H9 (cell line): ENCODE measurements around the gene AMBRA1. TPM values are rescaled to one million over a fixed set of nuclear protein-coding genes. Genes with fewer than 3 reads are reported as not detected.

ENCODE experiments used
- DNase-seq: peaks from one replicate; pipeline ENCODE4 v3.0.0-alpha.2; 2017
- H2AFZ ChIP-seq: one replicate; pipeline ENCODE4 v1.6.1; 2013; ENCODE audit warnings: mild to moderate bottlenecking, low read length, control low read depth, moderate library complexity
- H2AK5ac ChIP-seq: 2 replicates; pipeline ENCODE4 v1.6.1; 2013; ENCODE audit warnings: low read length, control low read depth, mixed read lengths; ENCODE audit not compliant: insufficient read length
- H2BK120ac ChIP-seq: one replicate; pipeline ENCODE4 v1.6.1; 2013; ENCODE audit warnings: low read depth, mild to moderate bottlenecking, low read length, control low read depth, inconsistent platforms; ENCODE audit not compliant: poor library complexity, severe bottlenecking
- H2BK12ac ChIP-seq: 2 replicates; pipeline ENCODE4 v1.6.1; 2013; ENCODE audit warnings: low read length, control low read depth, mixed read lengths, low read depth; ENCODE audit not compliant: insufficient read length
- H2BK15ac ChIP-seq: 2 replicates; pipeline ENCODE4 v1.6.1; 2013; ENCODE audit warnings: low read depth, low read length, control low read depth
- H2BK20ac ChIP-seq: one replicate; pipeline ENCODE4 v1.6.1; 2013; ENCODE audit warnings: low read depth, mild to moderate bottlenecking, low read length, control low read depth, inconsistent platforms; ENCODE audit not compliant: poor library complexity, severe bottlenecking
- H2BK5ac ChIP-seq: 2 replicates; pipeline ENCODE4 v1.6.1; 2013; ENCODE audit warnings: low read length, control low read depth, mixed read lengths; ENCODE audit not compliant: insufficient read length
- H3K14ac ChIP-seq: 2 replicates; pipeline ENCODE4 v1.6.1; 2013; ENCODE audit warnings: low read length, control low read depth; ENCODE audit not compliant: insufficient read depth
- H3K18ac ChIP-seq: 2 replicates; pipeline ENCODE4 v1.6.1; 2013; ENCODE audit warnings: low read depth, mild to moderate bottlenecking, mixed read lengths, low read length, control low read depth; ENCODE audit not compliant: insufficient read length
- H3K23ac ChIP-seq: 2 replicates; pipeline ENCODE4 v1.6.1; 2013; ENCODE audit warnings: low read length, control low read depth, mixed read lengths, low read depth; ENCODE audit not compliant: insufficient read length
- H3K23me2 ChIP-seq: 2 replicates; pipeline ENCODE4 v1.6.1; 2013; ENCODE audit warnings: low read depth, mild to moderate bottlenecking, mixed read lengths, low read length, control low read depth; ENCODE audit not compliant: insufficient read length, poor library complexity, severe bottlenecking
- H3K27ac ChIP-seq: 2 replicates; pipeline ENCODE4 v1.5.1; 2013; ENCODE audit warnings: low read length, control low read depth, mixed read lengths, low read depth; ENCODE audit not compliant: insufficient read length
- H3K27me3 ChIP-seq: 2 replicates; pipeline ENCODE4 v1.6.1; 2013; ENCODE audit warnings: low read length, control low read depth, inconsistent platforms; ENCODE audit not compliant: insufficient read depth
- H3K4ac ChIP-seq: 2 replicates; pipeline ENCODE4 v1.6.1; 2013; ENCODE audit warnings: low read depth, mild to moderate bottlenecking, control low read depth, inconsistent platforms, low read length, moderate library complexity
- H3K4me1 ChIP-seq: 2 replicates; pipeline ENCODE4 v1.6.1; 2013; ENCODE audit warnings: low read length, control low read depth, inconsistent platforms; ENCODE audit not compliant: insufficient read depth
- H3K4me2 ChIP-seq: 2 replicates; pipeline ENCODE4 v1.6.1; 2013; ENCODE audit warnings: low read length, control low read depth, mixed read lengths; ENCODE audit not compliant: insufficient read length, insufficient read depth
- H3K56ac ChIP-seq: 2 replicates; pipeline ENCODE4 v1.6.1; 2013; ENCODE audit warnings: low read depth, mild to moderate bottlenecking, mixed read lengths, low read length, control low read depth; ENCODE audit not compliant: insufficient read length
- H3K79me1 ChIP-seq: 2 replicates; pipeline ENCODE4 v1.6.1; 2013; ENCODE audit warnings: low read depth, mild to moderate bottlenecking, moderate library complexity, low read length, control low read depth, inconsistent platforms; ENCODE audit not compliant: insufficient read depth, poor library complexity, severe bottlenecking
- H3K79me2 ChIP-seq: 2 replicates; pipeline ENCODE4 v1.6.1; 2013; ENCODE audit warnings: low read length, control low read depth, inconsistent platforms; ENCODE audit not compliant: insufficient read depth
- H3K9ac ChIP-seq: 2 replicates; pipeline ENCODE4 v1.6.1; 2013; ENCODE audit warnings: low read length, control low read depth, mixed read lengths; ENCODE audit not compliant: insufficient read length; ENCODE audit errors: extremely low read depth
- H3K9me3 ChIP-seq: one replicate; pipeline ENCODE4 v1.6.1; 2013; ENCODE audit warnings: low read depth, low read length, inconsistent platforms; ENCODE audit not compliant: control insufficient read depth
- H3T11ph ChIP-seq: one replicate; pipeline ENCODE4 v1.6.1; 2013; ENCODE audit warnings: mild to moderate bottlenecking, low read length, control low read depth, inconsistent platforms
- H4K20me1 ChIP-seq: one replicate; pipeline ENCODE4 v1.6.1; 2013; ENCODE audit not compliant: control insufficient read depth, insufficient read length, insufficient read depth
- H4K5ac ChIP-seq: 2 replicates; pipeline ENCODE4 v1.6.1; 2013; ENCODE audit warnings: low read depth, mild to moderate bottlenecking, mixed read lengths, low read length, control low read depth; ENCODE audit not compliant: insufficient read length
- H4K8ac ChIP-seq: replicated peaks from 2 replicates; pipeline ENCODE4 v1.6.1; 2013; ENCODE audit warnings: low read length, control low read depth, mixed read lengths, low read depth; ENCODE audit not compliant: insufficient read length
- H4K91ac ChIP-seq: 2 replicates; pipeline ENCODE4 v1.6.1; 2013; ENCODE audit warnings: low read depth, mild to moderate bottlenecking, moderate library complexity, mixed read lengths, low read length, control low read depth; ENCODE audit not compliant: insufficient read length
- H3K27ac Mint-ChIP-seq, 3 experiments: 2 replicates in 2 of 3; 3 replicates in 1 of 3; pipeline ENCODE4 v1.8.0; 2020 to 2021; ENCODE audit warnings: mixed read lengths in 3 of 3, mild to moderate bottlenecking in 1 of 3, moderate library complexity in 1 of 3
- H3K27me3 Mint-ChIP-seq: 2 replicates; pipeline ENCODE4 v1.8.0; 2021; ENCODE audit warnings: low read depth, mild to moderate bottlenecking, moderate library complexity, mixed read lengths
- H3K36me3 Mint-ChIP-seq, 3 experiments: 2 replicates in 2 of 3; 3 replicates in 1 of 3; pipeline ENCODE4 v1.8.0; 2020 to 2021; ENCODE audit warnings: low read depth in 3 of 3, mixed read lengths in 3 of 3; ENCODE audit not compliant: insufficient read depth in 1 of 3
- H3K4me1 Mint-ChIP-seq, 2 experiments: 2 replicates each; pipeline ENCODE4 v1.8.0; 2020; ENCODE audit warnings: mixed read lengths in 2 of 2
- H3K4me3 Mint-ChIP-seq, 2 experiments: 2 replicates in 1 of 2; 3 replicates in 1 of 2; pipeline ENCODE4 v1.8.0; 2020 to 2021; ENCODE audit warnings: mild to moderate bottlenecking in 2 of 2, mixed read lengths in 2 of 2, moderate library complexity in 1 of 2
- H3K9me3 Mint-ChIP-seq, 2 experiments: 2 replicates in 1 of 2; 3 replicates in 1 of 2; pipeline ENCODE4 v1.8.0; 2020; ENCODE audit warnings: mild to moderate bottlenecking in 2 of 2, mixed read lengths in 2 of 2, moderate library complexity in 1 of 2
- CTCF ChIP-seq: fragments of 200-600 bp; sonication (generic); conservative IDR thresholded peaks from 3 replicates; pipeline ENCODE4 v1.8.0; 2021; ENCODE audit warnings: antibody characterized with exemption, mild to moderate bottlenecking
- WGBS: extraction: QIAGEN DNeasy Blood & Tissue Kit; methylation state at CpG from one replicate; pipeline ENCODE4 v1.1.7; 2013; ENCODE audit warnings: missing lambda C conversion rate, low lambda C conversion rate, mixed read lengths; ENCODE audit not compliant: insufficient read length; ENCODE audit errors: extremely low coverage; 5-methylcytosine and 5-hydroxymethylcytosine counted together
- total RNA-seq: library from RNA; stranded (reverse); gene quantifications from 2 replicates; pipeline ENCODE4 v1.2.1, GENCODE V29; 2021

AMBRA1 gene
- total RNA-seq, 1 experiment from 2014 or later: 37.5 TPM

GRCh38 chr11:46485856-46486443, 107.9 kb downstream of the AMBRA1 start:
- Histone ChIP-seq H3K23me2 (no peaks in the 10 kb centered on the region), H4K8ac (no peak overlapping the region), H2BK20ac (no peak overlapping the region), H3K4me1 (peaks cover 2% of the 10 kb centered on the region; the same call in 1 of the 2 replicates), H3K18ac (no peak overlapping the region), H2AK5ac (no peak overlapping the region), H3K14ac (no peak overlapping the region), H3K4me2 (no peak overlapping the region), H2BK12ac (no peak overlapping the region), H2BK15ac (no peak overlapping the region), H3K27ac (no peak overlapping the region), H3K79me1 (no peaks in the 10 kb centered on the region), H3K9ac (no peak overlapping the region), H4K91ac (no peak overlapping the region), H2AFZ (no peak overlapping the region), H4K20me1 (no peaks in the 10 kb centered on the region), H3K79me2 (no peaks in the 10 kb centered on the region), H3K9me3 (no peaks in the 10 kb centered on the region), H2BK5ac (no peak overlapping the region), H2BK120ac (no peak overlapping the region), H3K27me3 (no peaks in the 10 kb centered on the region), H4K5ac (no peak overlapping the region), H3K4ac (no peak overlapping the region), H3K23ac (no peak overlapping the region), H3T11ph (no peak overlapping the region), H3K56ac (no peak overlapping the region)
- no peaks in the 10 kb centered on the region for H3K9me3 Mint-ChIP-seq
- peaks cover 8 to 26% of the 10 kb centered on the region in 2 experiments for H3K4me1 Mint-ChIP-seq
- DNase-seq: no peak
- no peak overlapping the region for H3K4me3 Mint-ChIP-seq
- TF ChIP-seq CTCF: no peak
- H3K27me3 Mint-ChIP-seq: no peaks in the 10 kb centered on the region
- H3K27ac Mint-ChIP-seq: no peak overlapping the region; a peak in 1 of 7 replicates
- no CpG with 5 or more reads among the region's 4 CpGs for WGBS
- H3K36me3 Mint-ChIP-seq: no peaks in the 10 kb centered on the region; a peak in 1 of 7 replicates
